CD4-positive, alpha-beta memory T cell (primary cell): ENCODE measurements around the gene RBAK. TPM values are rescaled to one million over a fixed set of nuclear protein-coding genes. Genes with fewer than 3 reads are reported as not detected.

Experiments
- polyA plus RNA-seq, 2 donors: library from polyadenylated mRNA; unstranded; fragments of 300-500 nt; fragmentation: Illumina TruSeq; gene quantifications; one replicate each; pipeline ENCODE4 v1.2.3, GENCODE V29; 2021
- total RNA-seq, 2 experiments: library from RNA; stranded (reverse); gene quantifications; one replicate each; pipeline ENCODE4 v1.2.3, GENCODE V29; 2021

The RBAK gene
- total and polyA plus RNA-seq, 4 experiments from 2014 or later: 3.1 to 20.3 (median 13.1) TPM

Other genes with a start within 250 kb of the RBAK start
- not detected for gene PAPOLB, start 183.8 kb upstream of the RBAK start, total RNA-seq
- gene PAPOLB, start 183.8 kb upstream of the RBAK start, polyA plus RNA-seq: not detected
- gene RADIL, start 162.1 kb upstream of the RBAK start, total RNA-seq: not detected
- gene RADIL, start 162.1 kb upstream of the RBAK start, polyA plus RNA-seq: not detected
- gene MMD2, start 86.7 kb upstream of the RBAK start, total RNA-seq: not detected
- gene MMD2, start 86.7 kb upstream of the RBAK start, polyA plus RNA-seq: not detected
- gene WIPI2, start 144.4 kb downstream of the RBAK start, total RNA-seq: 10 to 100 TPM; 78.6 to 78.8 TPM
- gene WIPI2, start 144.4 kb downstream of the RBAK start, polyA plus RNA-seq: 10 to 100 TPM; 82.1 to 91.1 TPM
- under 1 TPM; 0.36 to 0.76 TPM for gene SLC29A4, start 237.1 kb downstream of the RBAK start, total RNA-seq
- gene SLC29A4, start 237.1 kb downstream of the RBAK start, polyA plus RNA-seq: under 1 TPM; 0.50 to 0.82 TPM